Spleen (tissue), 7 donors: ENCODE measurements around the gene INIP.

Experiments
- CTCF ChIP-seq, 11 experiments: fragments of 200-600 bp in 7 of 11; fragments of 450-650 bp in 4 of 11; sonication (generic) in 4 of 11; IDR thresholded peaks in 8 of 11; conservative IDR thresholded peaks in 3 of 11; 1 replicate in 7 of 11; 2 replicates in 4 of 11; pipeline versions ENCODE4 v1.4.0 to v1.8.0; 2016 to 2021; ENCODE audit warnings: antibody characterized with exemption in 11 of 11, inconsistent platforms in 4 of 11, mild to moderate bottlenecking in 1 of 11
- POLR2A ChIP-seq, 3 donors: fragments of 450-650 bp; IDR thresholded peaks; one replicate each; pipeline ENCODE4 v1.5.1; 2017; ENCODE audit warnings: antibody characterized with exemption in 3 of 3, mild to moderate bottlenecking in 1 of 3
- donor health status: DM: no; HTN: no; CAD: no; lungs with moderate emphysema.
- donor health status: DM: no; HTN: no; CAD: no.
- donor health status: DM: no; HTN: no; CAD: no.

GRCh38 chr9:112705768-112706427 is 12.0 kb downstream of the INIP start:
- TF ChIP-seq POLR2A (IDR thresholded peaks at IDR 0.05) (no peak), CTCF (IDR thresholded peaks at IDR 0.05 in 8 of 11, conservative IDR thresholded peaks at IDR 0.05 in 3 of 11) (peak in 1 of 11 experiments; percentile 11)
